ENCODE measurements around the gene GADD45G.

DNA sequence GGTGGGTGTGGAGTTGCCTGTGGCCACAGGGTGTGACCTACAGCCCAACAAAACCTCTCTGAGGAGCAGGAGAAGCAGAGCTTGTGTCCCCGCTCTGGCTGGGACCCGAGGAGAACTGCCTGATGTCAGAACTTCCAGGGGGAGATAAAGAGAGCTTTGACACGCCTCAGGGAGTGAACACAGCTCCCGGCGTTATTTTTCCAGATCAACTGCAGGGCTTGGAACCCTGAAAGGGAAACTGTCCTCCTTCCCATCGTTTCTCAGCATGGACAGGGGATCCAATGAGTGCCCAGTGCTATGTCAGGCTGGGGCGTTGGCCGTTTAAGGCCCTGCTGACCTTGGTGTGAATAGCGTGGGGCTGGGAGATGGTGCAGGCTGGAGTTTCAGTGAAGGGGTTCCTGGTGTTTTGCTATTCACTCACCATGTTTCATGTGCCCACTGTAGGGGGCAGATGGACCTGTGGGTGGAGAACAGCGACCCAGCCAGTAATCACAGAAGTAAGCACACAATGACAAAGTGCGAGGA lies 22.0 kb downstream of the GADD45G start:
- no peak for TF ChIP-seq POU6F1 (CRISPR knock-in tag; IDR thresholded peaks at IDR 0.05; ENCODE audit: borderline replicate concordance, low read depth)
- TF ChIP-seq GLIS3 (CRISPR knock-in tag; IDR thresholded peaks at IDR 0.05): no peak
- no peak for TF ChIP-seq RARB (CRISPR knock-in tag; IDR thresholded peaks at IDR 0.05)
- TF ChIP-seq PPARA (CRISPR knock-in tag; IDR thresholded peaks at IDR 0.05; ENCODE audit: borderline replicate concordance): no peak

All from SK-N-SH treated with all-trans-retinoic acid at 6 μM for 48 hours (cell line).